ENCODE results near the gene CTSZ. TPM values are rescaled to one million over a fixed set of nuclear protein-coding genes. Genes with fewer than 3 reads are reported as not detected.
A peak's percentile ranks its signal among the peaks of the same experiment; 100 is the strongest.

Gene CTSZ
- total RNA-seq, 2 donors from 2014 or later: 283 to 307 TPM

- ATAC-seq (no peak), DNase-seq (no peak)
- intact Hi-C loops (cut with DNase I, micrococcal nuclease): no loop called here
These were observed 26.0 kb upstream of the CTSZ start for GRCh38 chr20:59033093-59033492.

- intact Hi-C loops (cut with DNase I, micrococcal nuclease): no loop called here
- DNase-seq: no peak
- ATAC-seq: peak; percentile 9
These were observed 25.6 kb upstream of the CTSZ start for GRCh38 chr20:59032713-59033059.

- intact Hi-C loops (cut with DNase I, micrococcal nuclease): no loop called here
- peak; percentile 95 for ATAC-seq
- DNase-seq: peak; percentile 96 to 98
These were observed 25.1 kb upstream of the CTSZ start, which contains the start of gene ATP5F1E for GRCh38 chr20:59032023-59032712. Gene ATP5F1E (minus strand): TSS chr20:59032335. CDS start chr20:59032251, 84 bp downstream.

- intact Hi-C loops (cut with DNase I, micrococcal nuclease): no loop called here
- ATAC-seq: peak; percentile 62
- no peak for DNase-seq
These were observed 24.5 kb upstream of the CTSZ start for GRCh38 chr20:59031564-59032022.

GRCh38 chr20:59030911-59031563 lies 24.0 kb upstream of the CTSZ start:
- intact Hi-C loops (cut with DNase I, micrococcal nuclease): no loop called here
- DNase-seq (no peak), ATAC-seq (peak; percentile 46)

- intact Hi-C loops (cut with DNase I, micrococcal nuclease): no loop called here
These were observed 21.8 kb upstream of the CTSZ start for GRCh38 chr20:59028812-59029211.

GRCh38 chr20:59027741-59028320 lies 20.8 kb upstream of the CTSZ start:
- ATAC-seq (no peak), DNase-seq (no peak)
- intact Hi-C loops (cut with DNase I, micrococcal nuclease): no loop called here

More at GRCh38 chr20:59028812-59029211, 21.8 kb upstream of the CTSZ start:
- no peak for ATAC-seq
- no peak for DNase-seq

GRCh38 chr20:59026904-59027740 lies 20.1 kb upstream of the CTSZ start:
- DNase-seq (no peak), ATAC-seq (no peak)
- intact Hi-C loops (cut with DNase I, micrococcal nuclease): no loop called here

GRCh38 chr20:59025511-59025910 lies 18.5 kb upstream of the CTSZ start:
- no peak for ATAC-seq
- intact Hi-C loops (cut with DNase I, micrococcal nuclease): no loop called here
- no peak for DNase-seq

- intact Hi-C loops (cut with DNase I, micrococcal nuclease): no loop called here
- ATAC-seq (no peak), DNase-seq (no peak)
These were observed 18.0 kb upstream of the CTSZ start for GRCh38 chr20:59025086-59025485.

- ATAC-seq: no peak
- no peak for DNase-seq
- intact Hi-C loops (cut with DNase I, micrococcal nuclease): no loop called here
These were observed 17.1 kb upstream of the CTSZ start for GRCh38 chr20:59024111-59024530.

GRCh38 chr20:59023616-59024015 lies 16.6 kb upstream of the CTSZ start:
- ATAC-seq: no peak
- no peak for DNase-seq
- intact Hi-C loops (cut with DNase I, micrococcal nuclease): no loop called here

- intact Hi-C loops (cut with DNase I, micrococcal nuclease): no loop called here
- DNase-seq: no peak
- no peak for ATAC-seq
These were observed 15.7 kb upstream of the CTSZ start for GRCh38 chr20:59022754-59023153.

- intact Hi-C loops (cut with DNase I, micrococcal nuclease): no loop called here
- ATAC-seq: no peak
These were observed 14.0 kb upstream of the CTSZ start for GRCh38 chr20:59020938-59021551.

GRCh38 chr20:59019217-59019616 lies 12.2 kb upstream of the CTSZ start, which contains the start of gene TUBB1:
Gene TUBB1 (plus strand): TSS chr20:59019429. CDS start chr20:59019523, 94 bp downstream.
- intact Hi-C loops (cut with DNase I, micrococcal nuclease): no loop called here
- DNase-seq (no peak), ATAC-seq (no peak)

More at GRCh38 chr20:59020938-59021551, 14.0 kb upstream of the CTSZ start:
- DNase-seq: no peak

- ATAC-seq (no peak), DNase-seq (no peak)
- intact Hi-C loops (cut with DNase I, micrococcal nuclease): no loop called here
These were observed 11.8 kb upstream of the CTSZ start for GRCh38 chr20:59018817-59019216.

- intact Hi-C loops (cut with DNase I, micrococcal nuclease): no loop called here
- no peak for ATAC-seq
- no peak for DNase-seq
These were observed 10.6 kb upstream of the CTSZ start for GRCh38 chr20:59017493-59018231.

Measured in left colon (tissue), 2 donors.